KMS-11 (cell line): ENCODE measurements around the gene FHIP1A.
"Not testable (repeated sequence)": the region's sequence is repeated elsewhere in the genome, so short reads cannot be mapped to it uniquely, and the experiment has no call there.

Source experiments
- H2AFZ ChIP-seq: fragments of 200-600 bp; sonication (generic); 2 replicates; pipeline ENCODE4 v1.6.1; 2016; ENCODE audit warnings: antibody characterized with exemption, mixed run types, low read depth
- H3K27ac ChIP-seq: fragments of 200-600 bp; sonication (generic); 2 replicates; pipeline ENCODE4 v1.6.1; 2016; ENCODE audit warnings: mild to moderate bottlenecking, mixed run types
- H3K27me3 ChIP-seq: fragments of 200-600 bp; sonication (generic); 2 replicates; pipeline ENCODE4 v1.6.1; 2017; ENCODE audit warnings: mild to moderate bottlenecking, low read depth, mixed run types, moderate library complexity; ENCODE audit not compliant: insufficient read depth
- H3K36me3 ChIP-seq: fragments of 200-600 bp; sonication (generic); 2 replicates; pipeline ENCODE4 v1.6.1; 2017; ENCODE audit warnings: mild to moderate bottlenecking, mixed run types; ENCODE audit not compliant: insufficient read depth
- H3K4me1 ChIP-seq: fragments of 200-600 bp; sonication (generic); 2 replicates; pipeline ENCODE4 v1.6.1; 2016; ENCODE audit warnings: mild to moderate bottlenecking, low read depth, mixed run types; ENCODE audit not compliant: poor library complexity, severe bottlenecking
- H3K4me2 ChIP-seq: fragments of 200-600 bp; sonication (generic); 2 replicates; pipeline ENCODE4 v1.7.0; 2016; ENCODE audit warnings: mild to moderate bottlenecking, mixed run types
- H3K4me3 ChIP-seq: fragments of 200-600 bp; sonication (generic); IDR thresholded peaks from 2 replicates; pipeline ENCODE4 v1.6.1; 2017; ENCODE audit warnings: low read depth, low read length, mixed read lengths; ENCODE audit not compliant: insufficient read depth
- H3K79me2 ChIP-seq: fragments of 200-600 bp; sonication (generic); 2 replicates; pipeline ENCODE4 v1.6.1; 2016; ENCODE audit warnings: low read depth, mixed run types; ENCODE audit not compliant: insufficient read depth
- H3K9ac ChIP-seq: fragments of 200-600 bp; sonication (generic); 2 replicates; pipeline ENCODE4 v1.6.1; 2016; ENCODE audit warnings: mild to moderate bottlenecking, mixed run types
- H4K20me1 ChIP-seq: fragments of 200-600 bp; sonication (generic); 2 replicates; pipeline ENCODE4 v1.6.1; 2016; ENCODE audit warnings: mild to moderate bottlenecking, mixed run types; ENCODE audit not compliant: insufficient read depth
- TF ChIP-seq, protein P1 (sequence below): fragments of 200-600 bp; sonication (generic); conservative IDR thresholded peaks from 2 replicates; pipeline ENCODE4 v1.6.1; 2017; ENCODE audit warnings: low read depth, mild to moderate bottlenecking, antibody characterized with exemption, low read length, moderate library complexity, mixed read lengths

FHIP1A gene

DNA sequence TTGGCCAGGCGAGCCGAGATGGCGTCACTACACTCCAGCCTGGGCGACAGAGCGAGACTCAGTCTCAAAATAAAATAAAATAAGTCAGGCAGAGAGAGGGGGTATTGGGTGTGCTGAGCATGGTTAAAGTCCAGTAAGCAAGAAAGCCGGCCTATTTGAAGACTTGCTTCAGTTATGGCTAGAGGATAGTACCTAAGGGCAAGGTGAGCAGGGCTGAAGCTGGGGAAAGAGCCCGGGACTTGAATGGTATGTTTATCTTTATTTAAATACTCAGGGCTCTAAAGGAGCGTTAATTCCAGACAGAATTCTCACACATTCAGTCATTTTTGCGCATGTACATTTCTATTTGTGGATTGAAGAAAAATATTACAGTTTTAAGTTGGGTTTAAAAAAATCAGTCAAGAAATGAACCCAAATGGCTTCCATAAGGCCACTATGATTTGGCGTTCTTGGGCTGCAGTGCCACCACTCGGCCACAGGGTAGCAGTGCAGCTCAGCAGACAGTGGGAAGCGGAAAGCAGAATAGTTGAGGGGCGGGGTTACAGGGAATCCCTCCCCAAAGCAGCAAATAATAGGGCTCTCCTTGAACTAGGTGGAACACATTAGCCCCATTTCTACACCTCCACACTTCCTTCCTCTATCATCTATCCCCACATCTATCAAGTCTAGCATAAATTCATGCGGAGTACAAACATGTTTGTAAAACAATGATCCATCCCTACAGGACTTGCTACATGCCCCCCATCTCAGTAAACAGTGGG, 46.4 kb upstream of the FHIP1A start:
- Histone ChIP-seq H3K4me1 (no peaks in the 10 kb centered on the region), H3K79me2 (no peaks in the 10 kb centered on the region), H3K36me3 (no peaks in the 10 kb centered on the region), H3K9ac (no peak overlapping the region), H3K4me2 (no peak overlapping the region), H3K27ac (no peak overlapping the region), H4K20me1 (no peaks in the 10 kb centered on the region), H2AFZ (peak overlapping the region; percentile 58; the same call in 1 of the 2 replicates), H3K27me3 (no peaks in the 10 kb centered on the region), H3K4me3 (no peak overlapping the region)
- TF ChIP-seq, protein P1, sequence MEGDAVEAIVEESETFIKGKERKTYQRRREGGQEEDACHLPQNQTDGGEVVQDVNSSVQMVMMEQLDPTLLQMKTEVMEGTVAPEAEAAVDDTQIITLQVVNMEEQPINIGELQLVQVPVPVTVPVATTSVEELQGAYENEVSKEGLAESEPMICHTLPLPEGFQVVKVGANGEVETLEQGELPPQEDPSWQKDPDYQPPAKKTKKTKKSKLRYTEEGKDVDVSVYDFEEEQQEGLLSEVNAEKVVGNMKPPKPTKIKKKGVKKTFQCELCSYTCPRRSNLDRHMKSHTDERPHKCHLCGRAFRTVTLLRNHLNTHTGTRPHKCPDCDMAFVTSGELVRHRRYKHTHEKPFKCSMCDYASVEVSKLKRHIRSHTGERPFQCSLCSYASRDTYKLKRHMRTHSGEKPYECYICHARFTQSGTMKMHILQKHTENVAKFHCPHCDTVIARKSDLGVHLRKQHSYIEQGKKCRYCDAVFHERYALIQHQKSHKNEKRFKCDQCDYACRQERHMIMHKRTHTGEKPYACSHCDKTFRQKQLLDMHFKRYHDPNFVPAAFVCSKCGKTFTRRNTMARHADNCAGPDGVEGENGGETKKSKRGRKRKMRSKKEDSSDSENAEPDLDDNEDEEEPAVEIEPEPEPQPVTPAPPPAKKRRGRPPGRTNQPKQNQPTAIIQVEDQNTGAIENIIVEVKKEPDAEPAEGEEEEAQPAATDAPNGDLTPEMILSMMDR = peak; percentile 95

DNA sequence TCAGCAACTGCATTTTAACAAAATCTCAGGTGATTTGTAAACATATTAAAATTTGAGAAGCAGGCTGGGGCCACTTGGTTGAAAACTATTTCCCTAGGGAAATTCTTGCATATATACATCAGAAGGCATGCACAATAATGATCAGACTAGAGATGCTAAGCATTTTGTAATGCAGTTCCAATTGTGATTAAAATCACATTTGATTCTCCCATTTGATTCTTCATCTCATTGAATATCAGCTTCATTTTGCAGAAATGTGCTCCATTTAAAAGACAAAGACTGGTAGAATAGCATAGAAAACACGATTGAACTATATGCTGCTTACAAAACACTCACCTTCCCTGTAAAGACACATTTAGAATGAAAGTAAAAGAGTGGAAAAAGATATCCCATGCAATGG, 32.4 kb upstream of the FHIP1A start:
- Histone ChIP-seq H3K36me3 (no peaks in the 10 kb centered on the region), H3K9ac (no peak overlapping the region), H3K4me2 (no peak overlapping the region), H2AFZ (no peak overlapping the region), H3K27ac (no peak overlapping the region), H3K4me3 (no peak overlapping the region), H4K20me1 (no peaks in the 10 kb centered on the region), H3K79me2 (no peaks in the 10 kb centered on the region), H3K4me1 (no peaks in the 10 kb centered on the region), H3K27me3 (no peaks in the 10 kb centered on the region)
- TF ChIP-seq, protein P1 = no peak

DNA sequence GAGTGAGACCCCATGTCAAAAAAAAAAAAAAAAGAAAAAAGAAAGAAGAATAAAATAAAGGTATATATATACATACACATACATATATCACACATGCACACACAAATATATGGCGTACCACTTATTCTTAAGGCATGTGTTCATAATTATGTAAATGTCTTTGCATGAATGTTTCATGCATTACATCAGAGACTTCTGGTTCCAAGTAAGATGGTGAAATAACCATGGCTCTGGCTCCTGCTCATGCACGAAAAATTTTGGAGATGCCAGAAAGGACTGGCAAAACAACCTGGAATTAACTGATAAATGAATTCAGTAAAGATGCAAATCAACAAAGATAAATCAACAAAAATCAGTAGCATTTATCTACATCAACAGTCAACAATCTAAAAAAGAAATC, 19.7 kb upstream of the FHIP1A start:
- Histone ChIP-seq H4K20me1 (no peaks in the 10 kb centered on the region), H3K36me3 (no peaks in the 10 kb centered on the region), H2AFZ (no peak overlapping the region), H3K4me1 (no peaks in the 10 kb centered on the region), H3K79me2 (no peaks in the 10 kb centered on the region), H3K27ac (no peak overlapping the region), H3K4me2 (no peak overlapping the region), H3K27me3 (no peaks in the 10 kb centered on the region), H3K9ac (no peak overlapping the region), H3K4me3 (no peak overlapping the region)
- TF ChIP-seq, protein P1 = no peak

DNA sequence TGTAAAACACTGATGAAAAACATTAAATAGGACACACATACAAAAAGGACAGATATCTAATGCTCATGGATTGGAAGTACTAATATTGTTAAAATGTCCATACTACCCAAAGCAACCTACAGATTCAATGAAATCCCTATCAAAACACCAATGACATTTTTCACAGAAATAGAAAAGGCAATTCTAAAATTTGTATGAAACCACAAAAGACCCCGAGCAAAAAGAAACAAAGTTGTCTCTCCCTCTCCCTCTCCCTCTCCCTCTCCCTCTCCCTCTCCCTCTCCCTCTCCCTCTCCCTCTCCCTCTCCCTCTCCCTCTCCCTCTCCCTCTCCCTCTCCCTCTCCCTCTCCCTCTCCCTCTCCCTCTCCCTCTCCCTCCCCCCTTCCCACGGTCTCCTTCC, 19.2 kb upstream of the FHIP1A start:
- not testable (repeated sequence) for H2AFZ ChIP-seq, H3K4me2 ChIP-seq

DNA sequence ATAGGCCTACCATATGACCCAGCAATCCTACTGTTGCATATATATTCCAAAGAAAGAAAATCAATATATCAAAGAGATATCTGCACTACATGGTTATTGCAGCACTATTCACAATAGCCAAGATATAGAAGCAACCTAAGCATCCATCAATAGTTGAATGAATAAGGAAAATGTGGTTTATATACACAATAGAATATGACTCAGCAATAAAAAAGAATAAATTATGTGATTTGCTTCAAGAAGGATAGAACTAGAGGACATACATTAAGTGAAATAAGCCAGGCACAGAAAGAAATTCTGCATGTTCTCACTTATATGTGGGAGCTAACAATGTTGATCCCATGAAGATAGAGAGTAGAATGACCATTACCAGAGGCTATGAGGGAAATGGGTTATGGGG, 13.1 kb upstream of the FHIP1A start:
- Histone ChIP-seq H3K4me1 (no peaks in the 10 kb centered on the region), H3K36me3 (no peaks in the 10 kb centered on the region), H3K9ac (no peak overlapping the region), H3K27ac (no peak overlapping the region), H3K27me3 (no peaks in the 10 kb centered on the region), H4K20me1 (no peaks in the 10 kb centered on the region), H2AFZ (no peak overlapping the region), H3K79me2 (no peaks in the 10 kb centered on the region), H3K4me3 (no peak overlapping the region), H3K4me2 (no peak overlapping the region)
- TF ChIP-seq, protein P1 = no peak

More for the DNA sequence above, 19.2 kb upstream of the FHIP1A start:
- H3K4me1 ChIP-seq, H3K79me2 ChIP-seq, H3K27ac ChIP-seq, H3K27me3 ChIP-seq, H4K20me1 ChIP-seq, H3K4me3 ChIP-seq, H3K9ac ChIP-seq, H3K36me3 ChIP-seq: not testable (repeated sequence)
